NCI-H510A treated with DMSO at 0.1 percent for 48 hours (cell line): ENCODE measurements around the gene FLVCR2.

ENCODE experiments used
- DNase-seq: peaks from one replicate; lab custom pipeline; 2025; lab: John Stamatoyannopoulos, UW

Gene FLVCR2

GRCh38 chr14:75630695-75631452, 52.5 kb downstream of the FLVCR2 start:
- DNase-seq: no peak

- DNase-seq: no peak
Observed at GRCh38 chr14:75631453-75631831, 53.0 kb downstream of the FLVCR2 start.

GRCh38 chr14:75634848-75635247, 56.4 kb downstream of the FLVCR2 start:
- DNase-seq: no peak

GRCh38 chr14:75636100-75636692, 57.8 kb downstream of the FLVCR2 start:
- no peak for DNase-seq

- DNase-seq: no peak
Observed at GRCh38 chr14:75640876-75641275, 62.5 kb downstream of the FLVCR2 start.

- no peak for DNase-seq
Observed at GRCh38 chr14:75643985-75644384, 65.6 kb downstream of the FLVCR2 start.

- DNase-seq: no peak
Observed at GRCh38 chr14:75645056-75645455, 66.6 kb downstream of the FLVCR2 start.

DNA sequence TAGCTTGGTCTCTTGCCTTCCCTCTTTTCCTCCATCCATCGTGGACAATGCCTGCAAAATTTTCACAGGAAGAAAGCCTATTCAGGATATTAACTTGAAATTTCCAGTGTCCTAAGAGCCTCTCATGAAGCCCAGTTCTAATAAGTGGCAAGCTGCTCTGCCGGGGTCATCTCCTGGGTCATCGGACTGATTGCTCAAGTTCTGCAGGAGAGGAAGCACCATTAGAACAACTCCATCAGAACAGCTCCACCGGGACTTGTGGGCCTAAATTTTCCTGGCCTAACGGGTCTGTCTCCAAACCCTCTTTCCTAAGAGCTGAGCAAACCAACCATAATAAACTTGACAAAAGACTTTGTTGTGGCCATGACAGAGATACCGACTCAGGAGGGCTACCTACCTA, 68.3 kb downstream of the FLVCR2 start:
- DNase-seq: no peak

GRCh38 chr14:75647640-75648039, 69.2 kb downstream of the FLVCR2 start:
- no peak for DNase-seq

DNA sequence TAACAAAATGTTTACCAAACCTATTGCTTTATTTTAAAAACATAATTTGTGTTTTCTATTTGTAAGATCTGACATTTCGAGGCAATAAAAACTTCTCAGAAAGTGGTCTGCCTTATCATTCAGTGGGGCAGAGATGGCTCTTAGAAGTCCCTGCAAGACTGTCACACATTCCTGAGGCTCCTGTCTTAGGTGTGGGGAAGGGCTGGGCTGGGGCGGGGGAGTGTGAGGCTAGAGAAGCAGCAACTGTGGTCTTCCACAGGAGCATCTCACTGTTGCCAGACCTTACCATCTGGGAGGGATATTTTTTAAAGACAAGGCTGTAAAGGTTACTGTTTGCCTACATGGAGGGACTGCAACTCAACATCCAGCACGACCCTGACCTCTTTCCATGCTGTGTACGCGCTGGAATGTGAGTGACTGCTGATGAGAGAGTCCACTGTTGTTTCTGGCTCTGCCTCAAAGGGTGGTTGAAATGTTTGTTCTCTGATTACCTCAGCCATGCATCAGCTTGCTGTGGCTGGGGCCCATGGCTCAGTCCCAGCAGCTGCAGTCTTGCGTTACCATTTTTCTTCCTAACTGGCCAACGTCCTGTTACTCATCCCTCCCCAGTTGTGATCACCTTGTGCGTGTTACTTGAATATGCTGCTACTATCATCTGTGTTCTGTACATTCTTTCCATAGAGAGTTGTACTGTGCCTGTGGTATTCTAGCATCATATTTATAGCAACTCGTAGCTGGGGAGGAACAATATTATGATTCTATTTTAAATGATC, 69.8 kb downstream of the FLVCR2 start:
- DNase-seq: no peak

GRCh38 chr14:75649337-75649736, 70.9 kb downstream of the FLVCR2 start:
- no peak for DNase-seq

- no peak for DNase-seq
Observed at GRCh38 chr14:75649773-75650172, 71.4 kb downstream of the FLVCR2 start.

GRCh38 chr14:75650253-75651058, 72.0 kb downstream of the FLVCR2 start:
- DNase-seq: no peak

DNA sequence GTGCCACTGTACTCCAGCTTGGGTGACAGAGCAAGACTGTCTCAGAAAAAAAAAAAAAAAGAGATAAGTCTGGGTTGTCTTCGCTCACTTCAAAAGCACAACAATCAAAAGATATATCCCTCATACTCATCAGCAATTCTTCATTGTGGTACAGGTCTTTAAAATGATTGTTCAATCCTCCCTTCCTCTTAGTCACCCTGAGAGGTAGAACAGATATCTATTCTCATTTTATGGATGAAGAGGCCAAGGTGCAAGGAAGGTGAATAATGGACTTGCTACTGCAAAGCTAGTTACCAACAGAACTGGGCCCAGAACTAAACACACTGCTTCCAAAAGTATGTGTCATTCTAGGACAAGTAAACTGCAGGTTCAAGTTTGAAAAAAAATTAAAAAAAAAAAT, 75.1 kb downstream of the FLVCR2 start:
- no peak for DNase-seq

- DNase-seq: peak; percentile 73
Observed at GRCh38 chr14:75654127-75654732, 75.8 kb downstream of the FLVCR2 start.

- DNase-seq: no peak
Observed at GRCh38 chr14:75655235-75655634, 76.8 kb downstream of the FLVCR2 start.

GRCh38 chr14:75657331-75657730, 78.9 kb downstream of the FLVCR2 start:
- DNase-seq: no peak

DNA sequence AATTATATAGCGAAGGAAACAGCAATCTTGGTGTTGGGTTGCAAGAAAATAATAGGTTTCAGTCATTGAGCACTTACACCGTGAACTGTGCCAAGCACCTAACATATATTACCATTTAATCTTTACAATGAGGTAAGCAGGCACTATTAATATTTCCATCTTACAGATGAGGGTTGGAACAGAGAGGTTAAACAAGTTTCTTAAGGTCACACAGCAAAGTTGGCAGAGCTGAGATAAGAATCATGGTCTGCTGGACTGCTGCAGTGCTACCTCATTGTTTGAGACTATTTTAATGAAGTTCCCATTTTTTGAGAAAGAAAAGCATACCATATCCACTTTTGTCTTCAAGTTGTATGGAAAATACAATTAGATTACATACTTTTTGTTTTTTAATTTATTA, 80.5 kb downstream of the FLVCR2 start:
- no peak for DNase-seq

- no peak for DNase-seq
Observed at GRCh38 chr14:75660238-75660629, 81.8 kb downstream of the FLVCR2 start.

DNA sequence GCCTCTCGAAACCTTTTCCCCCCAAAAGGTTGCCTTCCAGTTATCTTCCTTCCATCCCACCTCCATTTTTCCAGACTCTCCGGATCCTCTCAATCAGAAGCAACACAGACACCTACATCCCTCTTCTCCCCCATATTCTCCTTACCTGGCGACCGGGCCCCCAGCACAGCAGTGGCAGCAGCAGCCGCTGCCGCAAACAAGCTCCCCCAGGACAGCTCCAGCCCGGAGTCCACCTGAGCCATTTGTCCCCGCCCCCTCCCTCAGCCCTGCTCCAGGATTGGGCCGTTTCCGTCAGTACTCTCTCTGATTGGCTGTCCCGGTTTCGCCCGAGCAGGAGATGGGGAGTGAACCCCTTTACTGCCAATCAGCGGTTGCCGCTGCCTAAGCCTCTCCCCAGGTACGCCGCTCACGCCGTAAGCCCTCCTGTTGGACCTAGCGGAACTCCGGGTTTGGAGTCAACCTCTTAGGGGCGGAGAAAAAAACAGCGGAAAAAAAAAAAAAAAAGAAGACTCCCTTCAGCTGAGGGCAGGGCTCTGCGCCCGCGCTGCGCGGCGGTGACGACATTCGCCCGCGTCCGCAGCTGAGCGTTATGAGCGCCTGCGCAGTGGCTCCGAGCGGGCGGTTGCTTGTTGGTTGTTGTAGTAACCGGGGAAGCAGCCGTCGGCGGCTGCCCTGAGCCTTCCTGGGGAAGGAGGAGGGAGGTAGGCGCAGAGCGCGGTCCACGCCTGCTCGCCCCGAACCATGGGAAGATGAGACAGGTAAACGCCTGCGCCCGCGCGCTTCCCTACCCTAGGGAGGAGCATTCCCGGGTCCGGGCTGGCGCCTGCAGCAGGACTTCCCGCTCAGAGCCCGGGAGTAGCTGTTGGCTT, 82.4 kb downstream of the FLVCR2 start, which contains the start of the genes ERG28 and TTLL5:
Gene ERG28 (minus strand): TSS at position 247 of the 869 bp plus-strand sequence. CDS start 3,374 bp downstream, outside the sequence.
Gene TTLL5 (plus strand): TSS at position 617 of the 869 bp plus-strand sequence. CDS start 1,904 bp downstream, outside the sequence.
- peak; percentile 99 for DNase-seq

DNA sequence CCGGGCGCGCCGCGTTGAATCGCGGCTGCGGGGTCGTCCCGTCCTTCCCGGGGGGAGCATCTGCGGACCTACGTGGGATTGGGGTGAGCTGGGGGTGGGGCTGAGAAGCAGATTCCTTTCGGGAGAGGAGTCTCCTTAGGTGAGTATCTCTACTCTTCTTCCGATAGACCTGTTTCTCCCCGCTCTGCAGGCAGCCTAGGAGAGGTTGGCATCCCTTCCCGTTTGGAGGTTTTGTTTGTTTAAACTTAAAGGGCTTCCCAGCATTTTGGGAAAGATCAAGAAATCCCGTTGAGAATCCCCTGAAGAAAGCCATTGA, 83.0 kb downstream of the FLVCR2 start:
- peak; percentile 71 for DNase-seq
